NCI-H2227 treated with DMSO at 0.1 percent for 48 hours (cell line): ENCODE results near the gene MMAA.
"Not testable (repeated sequence)": the region's sequence is repeated elsewhere in the genome, so short reads cannot be mapped to it uniquely, and the experiment has no call there.

Experiments used
- DNase-seq: peaks from one replicate; lab custom pipeline; 2025; lab: John Stamatoyannopoulos, UW

MMAA gene

GRCh38 chr4:145618932-145619638 is at the start of gene MMAA:
MMAA (plus strand) TSS chr4:145619385; CDS start chr4:145639140, 19,755 bp downstream.
- DNase-seq, result peak; percentile 65

- DNase-seq, result not testable (repeated sequence)
Observed at GRCh38 chr4:145574546-145574945, 44.6 kb upstream of the MMAA start.

GRCh38 chr4:145580906-145581305 is 38.3 kb upstream of the MMAA start:
- DNase-seq, result no peak

- no peak for DNase-seq
Observed at GRCh38 chr4:145583191-145584055, 35.8 kb upstream of the MMAA start.

GRCh38 chr4:145587088-145587754 is 32.0 kb upstream of the MMAA start:
- no peak for DNase-seq

- DNase-seq, result not testable (repeated sequence)
Observed at GRCh38 chr4:145589381-145589780, 29.8 kb upstream of the MMAA start.

GRCh38 chr4:145589916-145590702 is 29.1 kb upstream of the MMAA start:
- DNase-seq, result no peak

- DNase-seq, result no peak
Observed at GRCh38 chr4:145602129-145602760, 16.9 kb upstream of the MMAA start.

GRCh38 chr4:145605941-145606340 is 13.2 kb upstream of the MMAA start:
- DNase-seq, result no peak

- peak; percentile 35 for DNase-seq
Observed at GRCh38 chr4:145609481-145610427, 9.4 kb upstream of the MMAA start.

GRCh38 chr4:145613566-145614232 is 5.5 kb upstream of the MMAA start:
- DNase-seq, result no peak

GRCh38 chr4:145614233-145614610 is 5.0 kb upstream of the MMAA start:
- DNase-seq, result no peak

GRCh38 chr4:145618210-145618931 is 814 bp upstream of the MMAA start:
- DNase-seq, result no peak

GRCh38 chr4:145619639-145619996 is 433 bp downstream of the MMAA start:
- no peak for DNase-seq

- DNase-seq, result not testable (repeated sequence)
Observed at GRCh38 chr4:145622067-145622466, 2.9 kb downstream of the MMAA start.

- no peak for DNase-seq
Observed at GRCh38 chr4:145623831-145624230, 4.6 kb downstream of the MMAA start.

GRCh38 chr4:145625677-145626622 is 6.8 kb downstream of the MMAA start:
- DNase-seq, result no peak

- DNase-seq, result no peak
Observed at GRCh38 chr4:145626623-145626982, 7.4 kb downstream of the MMAA start.
